Activated CD8-positive, alpha-beta T cell treated with anti-CD3 and anti-CD28 coated beads, Interleukin-2, amount 10 ng/mL, durations not matched to agents 7 days and 5 days (primary cell): ENCODE data around the gene STK17A. TPM values are rescaled to one million over a fixed set of nuclear protein-coding genes. Genes with fewer than 3 reads are reported as not detected.

Experiments
- ATAC-seq: fragments of 150-1000 bp; cut with Tn5 transposase; one replicate; pipeline ENCODE4 v1.10.0; 2021; ENCODE audit warnings: moderate library complexity
- CTCF ChIA-PET: fragments of 350-600 bp; sonication (Branson Sonifier 250); formaldehyde crosslinking; loops from one replicate; lab custom pipeline; 2021; ENCODE audit warnings: antibody characterized with exemption; lab: Charles Lee
- POLR2A ChIA-PET: fragments of 350-600 bp; sonication (Branson Sonifier 250); formaldehyde crosslinking; loops from one replicate; lab custom pipeline; 2021; ENCODE audit warnings: antibody characterized with exemption; lab: Charles Lee
- DNase-seq: peaks from one replicate; pipeline ENCODE4 v3.0.0-alpha.2; 2020
- H3K27ac Mint-ChIP-seq: one replicate; pipeline ENCODE4 v1.8.0; 2021; ENCODE audit warnings: mild to moderate bottlenecking, mixed read lengths
- H3K27me3 Mint-ChIP-seq: one replicate; pipeline ENCODE4 v1.8.0; 2021; ENCODE audit warnings: low read depth, mixed read lengths
- H3K36me3 Mint-ChIP-seq: one replicate; pipeline ENCODE4 v1.8.0; 2021; ENCODE audit warnings: low read depth, mixed read lengths
- H3K4me1 Mint-ChIP-seq: one replicate; pipeline ENCODE4 v1.8.0; 2021; ENCODE audit warnings: low read depth, mixed read lengths
- H3K4me3 Mint-ChIP-seq: one replicate; pipeline ENCODE4 v1.8.0; 2021; ENCODE audit warnings: mild to moderate bottlenecking, mixed read lengths
- H3K9me3 Mint-ChIP-seq: one replicate; pipeline ENCODE4 v1.8.0; 2022; ENCODE audit warnings: mixed read lengths; ENCODE audit not compliant: insufficient read depth
- total RNA-seq, 2 experiments: library from RNA; stranded (reverse); gene quantifications; one replicate each; pipeline ENCODE4 v1.2.3, GENCODE V29; 2021

The STK17A gene
- total RNA-seq, 2 experiments from 2014 or later: 67.9 to 69.0 TPM

GRCh38 chr7:43600056-43600455 is 17.1 kb downstream of the STK17A start:
- no peaks in the 10 kb centered on the region for H3K27me3 Mint-ChIP-seq
- ChIA-PET POLR2A (interaction anchor here (0.7 to 1.3 kb wide), 2 partner anchors 17 to 129 kb away, joined by 4 to 5 read pairs; partner anchors contain the start of genes COA1 and STK17A), CTCF (interaction anchor here (3.1 kb wide), 1 partner anchor 17 kb away, joined by 11 read pairs; the partner anchor contains the start of gene STK17A)
- no peak overlapping the region for H3K27ac Mint-ChIP-seq
- DNase-seq: no peak
- no peak overlapping the region for H3K4me3 Mint-ChIP-seq
- no peak for ATAC-seq
- H3K36me3 Mint-ChIP-seq: peaks cover 42% of the 10 kb centered on the region
- peaks cover 41% of the 10 kb centered on the region for H3K4me1 Mint-ChIP-seq
- no peaks in the 10 kb centered on the region for H3K9me3 Mint-ChIP-seq

- H3K9me3 Mint-ChIP-seq: no peaks in the 10 kb centered on the region
- H3K36me3 Mint-ChIP-seq: peaks cover 44% of the 10 kb centered on the region
- no peak overlapping the region for H3K27ac Mint-ChIP-seq
- no peaks in the 10 kb centered on the region for H3K27me3 Mint-ChIP-seq
- no peak for ATAC-seq
- H3K4me3 Mint-ChIP-seq: no peak overlapping the region
- peaks cover 43% of the 10 kb centered on the region for H3K4me1 Mint-ChIP-seq
- ChIA-PET CTCF (interaction anchor here (0.8 to 2.5 kb wide), 6 partner anchors 11 to 98 kb away, joined by 3 to 14 read pairs (median 4); partner anchors contain the start of gene STK17A), POLR2A (interaction anchor here (0.8 kb wide), 1 partner anchor 18 kb away, joined by 3 read pairs; no protein-coding TSS in a partner anchor)
- no peak for DNase-seq
Measured at GRCh38 chr7:43602256-43602655, 19.3 kb downstream of the STK17A start.

- no peak overlapping the region for H3K27ac Mint-ChIP-seq
- H3K36me3 Mint-ChIP-seq: peaks cover 46% of the 10 kb centered on the region
- peaks cover 39% of the 10 kb centered on the region for H3K4me1 Mint-ChIP-seq
Measured at GRCh38 chr7:43604251-43604650, 21.3 kb downstream of the STK17A start.

GRCh38 chr7:43609097-43609496 is 26.2 kb downstream of the STK17A start:
- H3K27ac Mint-ChIP-seq: peak overlapping the region; percentile 29
- POLR2A ChIA-PET: no interaction called here
- ATAC-seq: no peak

More at GRCh38 chr7:43604251-43604650, 21.3 kb downstream of the STK17A start:
- H3K4me3 Mint-ChIP-seq: no peak overlapping the region
- no peaks in the 10 kb centered on the region for H3K27me3 Mint-ChIP-seq
- no peak for ATAC-seq
- no peak for DNase-seq
- H3K9me3 Mint-ChIP-seq: no peaks in the 10 kb centered on the region
- CTCF ChIA-PET: interaction anchor here (0.6 to 3.7 kb wide), 5 partner anchors 10 to 95 kb away, joined by 3 to 30 read pairs (median 5); partner anchors contain the start of gene STK17A
- POLR2A ChIA-PET: interaction anchor here (1.6 kb wide), 1 partner anchor 22 kb away, joined by 6 read pairs; the partner anchor contains the start of gene STK17A

GRCh38 chr7:43612128-43612527 is 29.2 kb downstream of the STK17A start:
- Mint-ChIP-seq H3K36me3 (peaks cover 72% of the 10 kb centered on the region), H3K27me3 (no peaks in the 10 kb centered on the region), H3K9me3 (no peaks in the 10 kb centered on the region), H3K4me3 (no peak overlapping the region), H3K4me1 (peaks cover 55% of the 10 kb centered on the region), H3K27ac (peak overlapping the region; percentile 23)
- POLR2A ChIA-PET: interaction anchor here (2.3 kb wide), 1 partner anchor 29 kb away, joined by 7 read pairs; the partner anchor contains the start of gene STK17A
- DNase-seq: no peak
- ATAC-seq: no peak
- CTCF ChIA-PET: interaction anchor here (1.4 to 12.8 kb wide), 3 partner anchors 27 to 226 kb away, joined by 3 to 160 read pairs (median 3); partner anchors contain the start of gene STK17A

More at GRCh38 chr7:43609097-43609496, 26.2 kb downstream of the STK17A start:
- no peaks in the 10 kb centered on the region for H3K9me3 Mint-ChIP-seq
- peaks cover 70% of the 10 kb centered on the region for H3K36me3 Mint-ChIP-seq
- H3K4me1 Mint-ChIP-seq: peaks cover 61% of the 10 kb centered on the region
- H3K27me3 Mint-ChIP-seq: no peaks in the 10 kb centered on the region
- CTCF ChIA-PET: interaction anchor here (1.0 kb wide), 1 partner anchor 91 kb away, joined by 5 read pairs; no protein-coding TSS in a partner anchor
- no peak for DNase-seq
- H3K4me3 Mint-ChIP-seq: no peak overlapping the region

- H3K9me3 Mint-ChIP-seq: no peaks in the 10 kb centered on the region
Measured at GRCh38 chr7:43612599-43613589, 30.0 kb downstream of the STK17A start.

GRCh38 chr7:43615558-43616145 is 32.7 kb downstream of the STK17A start:
- CTCF ChIA-PET: interaction anchor here (1.4 to 12.8 kb wide), 3 partner anchors 10 to 85 kb away, joined by 5 to 160 read pairs (median 6); partner anchors contain the start of gene STK17A
- peaks cover 48% of the 10 kb centered on the region for H3K36me3 Mint-ChIP-seq

More at GRCh38 chr7:43612599-43613589, 30.0 kb downstream of the STK17A start:
- Mint-ChIP-seq H3K27me3 (no peaks in the 10 kb centered on the region), H3K27ac (peak overlapping the region; percentile 74), H3K36me3 (peaks cover 70% of the 10 kb centered on the region), H3K4me3 (no peak overlapping the region), H3K4me1 (peaks cover 55% of the 10 kb centered on the region)
- ChIA-PET CTCF (interaction anchor here (1.4 to 12.8 kb wide), 3 partner anchors 28 to 225 kb away, joined by 3 to 160 read pairs (median 3); partner anchors contain the start of gene STK17A), POLR2A (interaction anchor here (0.8 to 2.3 kb wide), 3 partner anchors 28 to 30 kb away, joined by 5 to 7 read pairs (median 6); partner anchors contain the start of gene STK17A)
- DNase-seq (no peak), ATAC-seq (peak; percentile 65)

GRCh38 chr7:43616977-43617376 is 34.1 kb downstream of the STK17A start:
- Mint-ChIP-seq H3K36me3 (peaks cover 50% of the 10 kb centered on the region), H3K4me3 (no peak overlapping the region), H3K4me1 (peaks cover 44% of the 10 kb centered on the region), H3K9me3 (no peaks in the 10 kb centered on the region), H3K27me3 (no peaks in the 10 kb centered on the region), H3K27ac (no peak overlapping the region)
- ChIA-PET POLR2A (interaction anchor here (0.7 to 1.6 kb wide), 2 partner anchors 11 to 34 kb away, joined by 3 to 5 read pairs; partner anchors contain the start of gene STK17A), CTCF (interaction anchor here (1.1 to 12.8 kb wide), 4 partner anchors 11 to 83 kb away, joined by 3 to 160 read pairs (median 4); partner anchors contain the start of gene STK17A)
- ATAC-seq: no peak
- no peak for DNase-seq

More at GRCh38 chr7:43615558-43616145, 32.7 kb downstream of the STK17A start:
- DNase-seq: no peak
- Mint-ChIP-seq H3K27ac (peak overlapping the region; percentile 27), H3K9me3 (no peaks in the 10 kb centered on the region), H3K27me3 (no peaks in the 10 kb centered on the region), H3K4me3 (no peak overlapping the region), H3K4me1 (peaks cover 40% of the 10 kb centered on the region)
- POLR2A ChIA-PET: interaction anchor here (1.3 kb wide), 1 partner anchor 33 kb away, joined by 5 read pairs; the partner anchor contains the start of gene STK17A
- ATAC-seq: no peak

- Mint-ChIP-seq H3K36me3 (peaks cover 50% of the 10 kb centered on the region), H3K4me1 (peaks cover 44% of the 10 kb centered on the region), H3K27me3 (no peaks in the 10 kb centered on the region), H3K27ac (no peak overlapping the region), H3K9me3 (no peaks in the 10 kb centered on the region), H3K4me3 (no peak overlapping the region)
- CTCF ChIA-PET: interaction anchor here (0.9 to 12.8 kb wide), 3 partner anchors 30 to 82 kb away, joined by 3 to 160 read pairs (median 4); partner anchors contain the start of gene STK17A
- DNase-seq (no peak), ATAC-seq (no peak)
- POLR2A ChIA-PET: interaction anchor here (0.7 to 1.6 kb wide), 3 partner anchors 15 to 35 kb away, joined by 3 to 6 read pairs (median 5); partner anchors contain the start of gene STK17A
Measured at GRCh38 chr7:43618073-43618472, 35.2 kb downstream of the STK17A start.

- no peak for ATAC-seq
- no peak overlapping the region for H3K27ac Mint-ChIP-seq
- DNase-seq: no peak
Measured at GRCh38 chr7:43619213-43620012, 36.5 kb downstream of the STK17A start.

More at GRCh38 chr7:43619213-43620012, 36.5 kb downstream of the STK17A start:
- no peaks in the 10 kb centered on the region for H3K27me3 Mint-ChIP-seq
- H3K4me1 Mint-ChIP-seq: peaks cover 46% of the 10 kb centered on the region
- H3K9me3 Mint-ChIP-seq: no peaks in the 10 kb centered on the region
- no peak overlapping the region for H3K4me3 Mint-ChIP-seq
- CTCF ChIA-PET: interaction anchor here (0.9 to 12.8 kb wide), 6 partner anchors 9 to 80 kb away, joined by 3 to 160 read pairs (median 4); partner anchors contain the start of gene STK17A
- POLR2A ChIA-PET: no interaction called here
- peaks cover 52% of the 10 kb centered on the region for H3K36me3 Mint-ChIP-seq
